Measurements from ENCODE around the gene PRAMEF13. TPM values are rescaled to one million over a fixed set of nuclear protein-coding genes. Genes with fewer than 3 reads are reported as not detected.
"Not testable (repeated sequence)": the region's sequence is repeated elsewhere in the genome, so short reads cannot be mapped to it uniquely, and the experiment has no call there.

PRAMEF13 gene
- total RNA-seq, 2 experiments from 2014 or later = not detected

DNA sequence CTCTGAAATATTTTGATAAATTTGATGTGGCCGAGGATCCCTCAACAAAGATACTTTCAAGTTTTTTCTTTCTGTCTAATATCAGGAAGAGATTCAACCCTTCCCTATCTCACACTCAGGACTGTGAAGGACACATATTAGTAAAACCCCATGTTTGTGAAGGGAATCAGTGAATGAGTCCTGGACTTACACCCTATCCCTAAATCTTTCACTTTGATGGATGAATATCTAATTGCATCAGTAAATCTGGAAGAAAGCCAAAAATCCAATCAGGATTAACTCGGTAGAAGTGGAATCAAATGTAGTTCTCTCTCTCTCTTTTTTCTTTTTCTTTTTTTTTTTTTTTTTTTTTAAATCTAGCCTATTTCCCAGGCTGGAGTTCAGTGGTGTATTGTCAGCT, 29.7 kb downstream of the PRAMEF13 start, which contains the start of gene PRAMEF9:
Gene PRAMEF9 (plus strand): TSS at position 301 of the 400 bp plus-strand sequence. CDS start 3,433 bp downstream, outside the sequence.
- CTCF ChIA-PET, POLR2A ChIA-PET: not testable (repeated sequence)

DNA sequence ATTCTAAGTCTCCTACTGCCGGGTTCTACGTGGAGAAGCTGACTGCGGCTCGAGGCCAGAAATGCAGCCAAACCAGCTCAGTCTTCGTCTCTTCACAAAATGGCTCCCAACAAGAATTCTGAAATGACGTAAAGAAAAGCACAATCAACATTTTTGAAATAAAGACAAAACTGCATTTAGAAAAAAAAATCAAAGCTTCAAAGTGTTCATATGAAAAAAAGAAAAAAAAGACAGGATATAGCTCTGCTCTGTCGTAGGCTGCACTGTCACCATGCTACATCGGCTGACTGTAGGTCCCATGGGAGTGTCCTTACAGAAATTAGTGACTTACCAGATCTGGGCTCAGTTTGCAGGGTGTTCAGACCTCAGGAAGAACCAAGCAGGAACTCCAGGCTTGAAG, 35.7 kb downstream of the PRAMEF13 start, which contains the start of gene HNRNPCL4:
Gene HNRNPCL4 (minus strand): TSS at position 101 of the 400 bp plus-strand sequence. CDS start 164 bp downstream, outside the sequence.
- CTCF ChIA-PET, POLR2A ChIA-PET: not testable (repeated sequence)

- POLR2A ChIA-PET, CTCF ChIA-PET: not testable (repeated sequence)
Measured at GRCh38 chr1:13155909-13156308, 45.3 kb downstream of the PRAMEF13 start, which contains the start of gene PRAMEF26. Gene PRAMEF26 (minus strand): TSS chr1:13156009. CDS start chr1:13153095, 2,914 bp downstream.

Other genes starting within 250 kb of the PRAMEF13 start
- gene PRAMEF27, start 144.8 kb downstream of the PRAMEF13 start, total RNA-seq = not detected
- not detected for gene HNRNPCL3, start 140.6 kb downstream of the PRAMEF13 start, total RNA-seq
- not detected for gene PRAMEF25, start 130.6 kb downstream of the PRAMEF13 start, total RNA-seq
- gene HNRNPCL2, start 84.6 kb downstream of the PRAMEF13 start, total RNA-seq = not detected
- not detected for gene PRAMEF26, start 45.4 kb downstream of the PRAMEF13 start, total RNA-seq
- gene HNRNPCL4, start 35.8 kb downstream of the PRAMEF13 start, total RNA-seq = not detected
- gene PRAMEF9, start 29.6 kb downstream of the PRAMEF13 start, total RNA-seq = not detected
- not detected for gene PRAMEF18, start 24.7 kb upstream of the PRAMEF13 start, total RNA-seq
- not detected for gene PRAMEF5, start 52.8 kb upstream of the PRAMEF13 start, total RNA-seq
- gene PRAMEF8, start 83.7 kb upstream of the PRAMEF13 start, total RNA-seq = not detected
- gene PRAMEF33, start 102.1 kb upstream of the PRAMEF13 start, total RNA-seq = not detected
- not detected for gene PRAMEF15, start 114.2 kb upstream of the PRAMEF13 start, total RNA-seq
- gene PRAMEF14, start 145.7 kb upstream of the PRAMEF13 start, total RNA-seq = not detected
- not detected for gene PRAMEF19, start 170.5 kb upstream of the PRAMEF13 start, total RNA-seq
- gene PRAMEF17, start 188.2 kb upstream of the PRAMEF13 start, total RNA-seq = not detected
- not detected for gene PRAMEF20, start 209.0 kb upstream of the PRAMEF13 start, total RNA-seq

Measured in activated CD8-positive, alpha-beta memory T cell treated with anti-CD3 and anti-CD28 coated beads for 36 hours (primary cell).